Astrocyte (in vitro differentiated cells and primary cell): Measurements from ENCODE around the gene NTN1. TPM values are rescaled to one million over a fixed set of nuclear protein-coding genes. Genes with fewer than 3 reads are reported as not detected.

Experiments used
- DNase-seq: peaks from one replicate; pipeline ENCODE4 v3.0.0-alpha.2; 2010; ENCODE audit warnings: low read depth
- FAIRE-seq: peaks from 2 replicates; lab custom pipeline; 2011; peaks lifted over from hg19 to GRCh38; lab: Jason Lieb, UNC
- H2AFZ ChIP-seq: 2 replicates; pipeline ENCODE4 v1.6.0; 2012; ENCODE audit warnings: low read depth, low read length, inconsistent platforms
- H3K27ac ChIP-seq: 2 replicates; pipeline ENCODE4 v1.5.1; 2011; ENCODE audit warnings: low read depth, low read length, inconsistent platforms
- H3K27me3 ChIP-seq: 2 replicates; pipeline ENCODE4 v1.6.0; 2011; ENCODE audit warnings: low read length, inconsistent platforms; ENCODE audit not compliant: insufficient read depth
- H3K36me3 ChIP-seq: 2 replicates; pipeline ENCODE4 v1.5.1; 2011; ENCODE audit warnings: low read length, inconsistent platforms; ENCODE audit not compliant: insufficient read depth
- H3K4me1 ChIP-seq: 2 replicates; pipeline ENCODE4 v1.5.1; 2011; ENCODE audit warnings: low read length, inconsistent platforms; ENCODE audit not compliant: insufficient read depth
- H3K4me2 ChIP-seq: 2 replicates; pipeline ENCODE4 v1.6.0; 2012; ENCODE audit warnings: low read length, inconsistent platforms
- H3K4me3 ChIP-seq: 2 replicates; pipeline ENCODE4 v1.5.1; 2011; ENCODE audit warnings: low read depth, mild to moderate bottlenecking, low read length, inconsistent platforms; ENCODE audit not compliant: insufficient read depth
- H3K79me2 ChIP-seq: 2 replicates; pipeline ENCODE4 v1.6.0; 2012; ENCODE audit warnings: mild to moderate bottlenecking, low read length, inconsistent platforms; ENCODE audit not compliant: insufficient read depth
- H3K9ac ChIP-seq: 2 replicates; pipeline ENCODE4 v1.6.0; 2012; ENCODE audit warnings: mild to moderate bottlenecking, low read length, inconsistent platforms
- H3K9me3 ChIP-seq: 2 replicates; pipeline ENCODE4 v1.5.1; 2012; ENCODE audit warnings: low read depth, mild to moderate bottlenecking, low read length, inconsistent platforms; ENCODE audit not compliant: insufficient read depth
- H4K20me1 ChIP-seq: 2 replicates; pipeline ENCODE4 v1.6.0; 2012; ENCODE audit warnings: low read length, inconsistent platforms; ENCODE audit not compliant: insufficient read depth
- H3K27ac Mint-ChIP-seq: one replicate; pipeline ENCODE4 v1.8.0; 2021; ENCODE audit warnings: mild to moderate bottlenecking, mixed read lengths; ENCODE audit not compliant: unreplicated experiment
- H3K27me3 Mint-ChIP-seq: one replicate; pipeline ENCODE4 v1.8.0; 2021; ENCODE audit warnings: low read depth, mixed read lengths; ENCODE audit not compliant: unreplicated experiment
- H3K36me3 Mint-ChIP-seq: one replicate; pipeline ENCODE4 v1.8.0; 2021; ENCODE audit warnings: low read depth, mixed read lengths; ENCODE audit not compliant: unreplicated experiment
- H3K4me1 Mint-ChIP-seq: one replicate; pipeline ENCODE4 v1.8.0; 2021; ENCODE audit warnings: low read depth, mixed read lengths; ENCODE audit not compliant: unreplicated experiment
- H3K4me3 Mint-ChIP-seq: one replicate; pipeline ENCODE4 v1.8.0; 2021; ENCODE audit warnings: mild to moderate bottlenecking, moderate library complexity, mixed read lengths; ENCODE audit not compliant: unreplicated experiment
- H3K9me3 Mint-ChIP-seq: one replicate; pipeline ENCODE4 v1.8.0; 2021; ENCODE audit warnings: mild to moderate bottlenecking, mixed read lengths; ENCODE audit not compliant: unreplicated experiment
- EZH2 ChIP-seq: IDR thresholded peaks from 2 replicates; pipeline ENCODE4 v1.6.1; 2012; ENCODE audit warnings: mild to moderate bottlenecking, low read length, inconsistent platforms; ENCODE audit not compliant: insufficient read depth
- total RNA-seq: library from RNA; stranded (reverse); gene quantifications from 2 replicates; pipeline ENCODE4 v1.2.1, GENCODE V29; 2021
- TF ChIP-seq, protein P1 (sequence below): IDR thresholded peaks from 2 replicates; pipeline ENCODE4 v1.5.1; 2011; ENCODE audit warnings: low read depth, mild to moderate bottlenecking, inconsistent platforms, low read length, moderate library complexity; ENCODE audit not compliant: insufficient read depth

The NTN1 gene
- total RNA-seq, 1 donor from 2014 or later = 9.8 TPM

DNA sequence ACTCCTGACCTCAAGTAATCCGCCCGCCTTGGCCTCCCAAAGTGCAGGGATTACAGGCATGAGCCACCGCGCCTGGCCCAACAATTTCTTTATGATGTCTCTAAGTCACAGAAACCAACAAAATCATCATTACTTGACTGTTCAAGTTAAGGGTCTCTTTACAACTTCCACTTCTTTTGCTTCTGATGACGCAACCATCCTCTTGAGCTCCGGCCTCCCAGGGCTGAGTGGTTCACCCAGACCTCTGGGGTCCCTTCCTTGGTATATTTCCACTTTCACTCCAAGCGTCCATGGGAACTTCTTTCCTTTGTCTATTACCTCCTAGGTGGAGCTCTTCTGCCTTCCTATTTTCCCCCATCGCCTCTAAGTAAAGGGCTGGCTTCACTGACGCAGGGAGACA, 253.7 kb downstream of the NTN1 start:
- Mint-ChIP-seq H3K36me3 (peaks cover 6% of the 10 kb centered on the region), H3K4me1 (no peaks in the 10 kb centered on the region), H3K4me3 (no peak overlapping the region), H3K9me3 (peaks cover 1% of the 10 kb centered on the region), H3K27ac (no peak overlapping the region), H3K27me3 (no peaks in the 10 kb centered on the region)
- no peaks in the 10 kb centered on the region for H3K36me3 ChIP-seq
- no peak overlapping the region for H3K9ac ChIP-seq
- H4K20me1 ChIP-seq = no peaks in the 10 kb centered on the region
- H3K4me1 ChIP-seq = no peaks in the 10 kb centered on the region
- no peak overlapping the region for H3K4me3 ChIP-seq
- H2AFZ ChIP-seq = no peak overlapping the region
- FAIRE-seq = no peak
- no peak overlapping the region for H3K27ac ChIP-seq
- no peaks in the 10 kb centered on the region for H3K79me2 ChIP-seq
- DNase-seq = no peak
- TF ChIP-seq, protein P1, sequence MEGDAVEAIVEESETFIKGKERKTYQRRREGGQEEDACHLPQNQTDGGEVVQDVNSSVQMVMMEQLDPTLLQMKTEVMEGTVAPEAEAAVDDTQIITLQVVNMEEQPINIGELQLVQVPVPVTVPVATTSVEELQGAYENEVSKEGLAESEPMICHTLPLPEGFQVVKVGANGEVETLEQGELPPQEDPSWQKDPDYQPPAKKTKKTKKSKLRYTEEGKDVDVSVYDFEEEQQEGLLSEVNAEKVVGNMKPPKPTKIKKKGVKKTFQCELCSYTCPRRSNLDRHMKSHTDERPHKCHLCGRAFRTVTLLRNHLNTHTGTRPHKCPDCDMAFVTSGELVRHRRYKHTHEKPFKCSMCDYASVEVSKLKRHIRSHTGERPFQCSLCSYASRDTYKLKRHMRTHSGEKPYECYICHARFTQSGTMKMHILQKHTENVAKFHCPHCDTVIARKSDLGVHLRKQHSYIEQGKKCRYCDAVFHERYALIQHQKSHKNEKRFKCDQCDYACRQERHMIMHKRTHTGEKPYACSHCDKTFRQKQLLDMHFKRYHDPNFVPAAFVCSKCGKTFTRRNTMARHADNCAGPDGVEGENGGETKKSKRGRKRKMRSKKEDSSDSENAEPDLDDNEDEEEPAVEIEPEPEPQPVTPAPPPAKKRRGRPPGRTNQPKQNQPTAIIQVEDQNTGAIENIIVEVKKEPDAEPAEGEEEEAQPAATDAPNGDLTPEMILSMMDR = no peak
- TF ChIP-seq EZH2 = no peak
- H3K4me2 ChIP-seq = no peak overlapping the region
- no peaks in the 10 kb centered on the region for H3K9me3 ChIP-seq
- H3K27me3 ChIP-seq = no peaks in the 10 kb centered on the region

DNA sequence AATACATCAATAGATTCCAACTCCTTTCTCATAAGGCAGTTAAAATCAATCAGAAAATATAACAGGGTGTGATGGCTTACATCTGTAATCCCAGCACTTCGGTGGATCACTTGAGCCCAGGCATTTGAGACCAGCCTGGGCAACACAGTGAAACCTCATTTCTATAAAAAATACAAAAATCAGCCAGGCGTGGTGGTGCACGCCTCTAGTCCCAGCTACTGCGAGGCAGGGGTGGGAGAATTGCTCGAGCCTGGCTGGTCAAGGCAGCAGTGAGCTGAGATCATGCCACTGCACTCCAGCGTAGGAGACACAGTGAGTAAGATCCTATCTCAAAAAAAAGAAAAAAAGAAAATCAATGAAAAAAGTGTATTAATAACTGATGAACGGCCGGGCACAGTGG, 258.6 kb downstream of the NTN1 start:
- Mint-ChIP-seq H3K27ac (no peak overlapping the region), H3K9me3 (peaks cover 1% of the 10 kb centered on the region), H3K4me1 (peaks cover 4% of the 10 kb centered on the region), H3K4me3 (no peak overlapping the region), H3K36me3 (peaks cover 2% of the 10 kb centered on the region), H3K27me3 (no peaks in the 10 kb centered on the region)
- H3K27ac ChIP-seq = no peak overlapping the region
- no peak overlapping the region for H3K4me3 ChIP-seq
- H3K9ac ChIP-seq = no peak overlapping the region
- H2AFZ ChIP-seq = no peak overlapping the region
- no peaks in the 10 kb centered on the region for H3K27me3 ChIP-seq
- no peak overlapping the region for H3K4me2 ChIP-seq
- no peaks in the 10 kb centered on the region for H3K4me1 ChIP-seq
- no peak for DNase-seq
- no peak for FAIRE-seq
- no peaks in the 10 kb centered on the region for H3K79me2 ChIP-seq
- no peaks in the 10 kb centered on the region for H3K36me3 ChIP-seq
- H3K9me3 ChIP-seq = no peaks in the 10 kb centered on the region
- no peak for TF ChIP-seq EZH2
- TF ChIP-seq, protein P1 = no peak
- H4K20me1 ChIP-seq = no peaks in the 10 kb centered on the region

DNA sequence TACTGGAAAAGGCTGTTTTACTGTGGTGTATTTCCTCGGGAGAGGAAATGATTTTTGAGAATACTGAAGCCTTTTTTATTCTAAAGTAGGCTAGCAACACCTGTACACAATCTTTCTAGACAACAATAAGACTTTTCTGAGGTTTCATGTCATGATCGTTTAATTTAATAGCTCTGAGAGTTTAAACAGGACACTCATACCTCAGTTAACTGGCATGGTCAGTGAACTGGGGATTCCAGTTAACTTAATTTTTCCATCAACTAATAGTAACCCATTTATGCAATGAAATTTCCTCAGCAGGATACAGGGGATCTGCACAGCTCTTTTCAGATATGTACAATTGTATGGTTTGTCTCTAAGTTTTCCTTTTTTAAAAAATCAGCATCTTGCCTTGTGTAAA, 262.6 kb downstream of the NTN1 start:
- Histone ChIP-seq H3K9me3 (no peaks in the 10 kb centered on the region), H3K9ac (no peak overlapping the region), H3K27me3 (no peaks in the 10 kb centered on the region), H4K20me1 (no peaks in the 10 kb centered on the region), H3K79me2 (no peaks in the 10 kb centered on the region), H3K27ac (no peak overlapping the region), H3K4me2 (no peak overlapping the region), H3K4me1 (no peaks in the 10 kb centered on the region), H3K36me3 (no peaks in the 10 kb centered on the region), H3K4me3 (no peak overlapping the region), H2AFZ (no peak overlapping the region)
- Mint-ChIP-seq H3K4me1 (peaks cover 4% of the 10 kb centered on the region), H3K27me3 (no peaks in the 10 kb centered on the region), H3K36me3 (peaks cover 5% of the 10 kb centered on the region), H3K4me3 (no peak overlapping the region), H3K27ac (no peak overlapping the region), H3K9me3 (peaks cover 4% of the 10 kb centered on the region)
- DNase-seq (no peak), FAIRE-seq (no peak)
- no peak for TF ChIP-seq EZH2
- TF ChIP-seq, protein P1 = no peak
